ENCODE results near the gene STXBP6. TPM values are rescaled to one million over a fixed set of nuclear protein-coding genes. Genes with fewer than 3 reads are reported as not detected.
"Not testable (repeated sequence)": the region's sequence is repeated elsewhere in the genome, so short reads cannot be mapped to it uniquely, and the experiment has no call there.

The STXBP6 gene
- total and polyA plus RNA-seq, 5 donors = 18.8 to 31.7 (median 30.7) TPM

DNA sequence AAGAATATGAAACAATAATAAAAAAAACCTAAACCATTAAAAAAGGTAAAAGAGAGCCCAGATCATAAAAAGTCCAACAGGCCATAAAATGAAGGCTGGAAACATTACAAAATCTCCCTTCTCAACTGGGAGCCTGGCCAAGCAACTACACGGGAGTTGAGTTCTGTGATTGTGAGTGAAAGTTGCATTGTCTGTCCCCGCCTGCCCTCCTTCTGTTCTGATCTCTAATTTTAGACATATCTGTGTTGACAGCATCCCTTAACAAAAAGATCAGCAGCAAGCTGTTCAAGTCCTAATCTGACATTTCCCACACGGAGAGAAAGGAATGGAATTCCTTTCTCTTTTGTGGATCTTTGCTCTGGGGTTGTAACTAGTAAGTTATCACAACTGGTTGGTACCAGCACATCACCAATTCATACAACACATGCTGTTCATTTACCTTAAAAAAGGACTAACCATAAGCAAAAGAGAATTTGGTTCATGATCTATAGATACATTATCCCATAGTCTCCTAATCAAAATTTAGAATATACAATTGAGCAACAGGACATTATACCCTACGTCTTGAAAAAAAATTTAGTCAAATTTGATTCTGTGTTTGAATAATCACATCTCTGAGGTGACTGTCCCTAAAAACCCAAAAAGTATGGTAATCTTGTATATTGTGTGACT is 210.9 kb downstream of the STXBP6 start:
- intact Hi-C loops (cut with DNase I) = no loop called here
- Histone ChIP-seq H3K4me1 (ENCODE audit: control insufficient read depth, insufficient read depth, low read length) (peaks cover 3% of the 10 kb centered on the region), H3K27ac (ENCODE audit: low read length) (peak overlapping the region; percentile 58), H3K27me3 (ENCODE audit: control insufficient read depth, insufficient read depth) (no peaks in the 10 kb centered on the region), H3K9me3 (ENCODE audit: control insufficient read depth, low read length) (no peaks in the 10 kb centered on the region), H3K4me3 (ENCODE audit: low read length) (no peak overlapping the region)
- DNase-seq (peak in 1 of 3 donors; percentile 57), ATAC-seq (peak; percentile 78 to 84)
- WGBS = 34% methylated on average over 4 of the region's 4 CpGs

DNA sequence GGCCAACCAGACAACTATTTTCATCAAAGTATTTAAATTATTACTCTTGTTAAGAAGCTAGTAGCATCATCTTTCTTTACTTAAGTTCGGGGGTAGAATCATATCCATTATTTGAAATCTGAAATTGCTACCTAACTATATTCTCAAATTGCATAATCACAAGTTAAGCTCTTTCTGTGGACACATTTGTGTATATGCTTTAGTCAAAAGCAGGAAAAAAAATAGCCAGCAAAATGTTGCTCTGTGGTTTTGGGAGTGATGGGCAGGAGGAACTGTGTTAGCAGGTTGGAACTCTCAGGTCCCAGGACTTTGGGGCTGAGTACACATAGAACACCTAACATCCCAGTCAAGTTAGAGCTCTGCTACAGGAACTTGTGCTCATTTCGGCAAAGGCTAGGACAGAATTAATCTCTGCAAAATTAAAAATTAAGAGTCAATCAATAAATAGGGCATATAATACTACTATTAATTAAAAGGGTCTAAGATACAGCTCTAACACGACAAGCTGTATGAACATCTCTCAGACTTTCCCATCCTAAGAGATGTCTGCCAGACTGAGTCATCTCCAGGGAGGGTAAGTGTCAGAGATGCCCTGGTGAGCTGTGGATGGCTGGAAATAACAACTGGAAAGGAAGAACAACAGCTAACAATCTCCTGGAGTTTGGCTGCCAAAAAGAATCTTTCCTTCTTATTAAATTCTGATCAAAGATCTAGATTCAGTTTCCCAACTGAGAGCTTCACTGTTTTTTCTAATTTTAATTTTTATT is 212.5 kb downstream of the STXBP6 start:
- no peak overlapping the region for H3K4me3 ChIP-seq (ENCODE audit: low read length)
- intact Hi-C loops (cut with DNase I) = no loop called here
- WGBS = 75% methylated on average over 3 of the region's 3 CpGs
- ATAC-seq (peak; percentile 68 to 70), DNase-seq (no peak)
- H3K4me1 ChIP-seq (ENCODE audit: control insufficient read depth, insufficient read depth, low read length) = peaks cover 3% of the 10 kb centered on the region
- no peaks in the 10 kb centered on the region for H3K9me3 ChIP-seq (ENCODE audit: control insufficient read depth, low read length)
- peak overlapping the region; percentile 45 for H3K27ac ChIP-seq (ENCODE audit: low read length)
- no peaks in the 10 kb centered on the region for H3K27me3 ChIP-seq (ENCODE audit: control insufficient read depth, insufficient read depth)

DNA sequence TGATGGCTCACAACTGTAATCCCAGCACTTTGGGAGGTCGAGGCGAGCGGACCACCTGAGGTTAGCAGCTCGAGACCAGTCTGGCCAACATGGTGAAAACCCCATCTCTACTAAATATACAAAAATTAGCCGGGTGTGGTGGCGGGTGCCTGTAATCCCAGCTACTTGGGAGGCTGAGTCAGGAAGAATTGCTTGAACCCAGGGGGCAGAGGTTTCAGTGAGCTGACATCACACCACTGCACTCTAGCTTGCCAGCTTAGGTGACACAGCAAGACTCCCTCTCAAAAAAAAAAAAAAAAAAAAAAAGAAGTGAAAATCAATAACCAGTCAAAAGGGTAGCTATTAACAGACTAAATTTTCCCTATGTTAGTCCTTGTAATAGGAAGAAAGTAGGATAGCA is 213.6 kb downstream of the STXBP6 start:
- ATAC-seq; DNase-seq; H3K9me3 ChIP-seq (ENCODE audit: control insufficient read depth, low read length); H3K4me1 ChIP-seq (ENCODE audit: control insufficient read depth, insufficient read depth, low read length); H3K4me3 ChIP-seq (ENCODE audit: low read length); H3K27me3 ChIP-seq (ENCODE audit: control insufficient read depth, insufficient read depth); intact Hi-C loops (cut with DNase I); H3K27ac ChIP-seq (ENCODE audit: low read length): not testable (repeated sequence)
- 77% methylated on average over 6 of the region's 6 CpGs for WGBS

DNA sequence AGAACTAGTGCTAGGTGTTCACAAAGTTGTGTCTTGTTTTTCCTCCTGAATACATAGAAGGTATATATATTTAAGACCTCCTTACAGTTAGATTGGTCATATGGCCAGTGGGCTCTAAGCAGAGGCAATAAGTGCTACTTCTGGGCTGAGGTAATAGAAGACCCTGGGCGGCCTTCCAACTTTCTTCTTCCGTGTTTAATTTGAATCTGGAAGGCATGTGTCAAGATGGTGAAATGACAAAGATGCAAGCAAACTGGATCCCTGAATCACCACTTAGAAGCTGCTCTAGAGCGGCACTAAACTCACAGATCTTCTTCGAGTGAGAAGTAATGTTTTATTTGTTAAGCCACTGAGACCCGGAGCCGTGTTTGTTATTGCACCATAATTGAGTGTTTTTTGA is 215.0 kb downstream of the STXBP6 start:
- DNase-seq (no peak), ATAC-seq (no peak)
- 89% methylated on average over 6 of the region's 6 CpGs for WGBS
- no peak overlapping the region for H3K4me3 ChIP-seq (ENCODE audit: low read length)
- intact Hi-C loops (cut with DNase I) = no loop called here
- H3K27ac ChIP-seq (ENCODE audit: low read length) = no peak overlapping the region
- H3K9me3 ChIP-seq (ENCODE audit: control insufficient read depth, low read length) = no peaks in the 10 kb centered on the region
- H3K27me3 ChIP-seq (ENCODE audit: control insufficient read depth, insufficient read depth) = no peaks in the 10 kb centered on the region
- peaks cover 3% of the 10 kb centered on the region for H3K4me1 ChIP-seq (ENCODE audit: control insufficient read depth, insufficient read depth, low read length)

DNA sequence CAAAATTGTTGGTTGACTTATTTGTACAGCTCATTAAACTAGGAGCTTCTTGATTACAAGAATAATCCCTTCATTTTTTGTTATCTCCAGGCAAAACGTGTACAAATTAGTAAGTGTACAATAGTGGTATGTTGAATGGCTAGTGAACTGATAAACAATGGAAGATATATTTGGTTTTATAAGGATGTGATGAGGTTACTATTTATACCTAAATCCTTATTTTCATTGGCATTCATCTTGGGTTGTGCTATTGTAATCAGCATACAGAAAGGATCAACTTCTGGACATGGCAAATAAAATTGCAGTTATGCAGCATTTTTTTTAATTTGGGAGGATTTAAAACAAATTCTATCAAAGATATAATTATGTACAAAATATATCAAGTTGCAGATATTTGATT is 216.6 kb downstream of the STXBP6 start:
- no peaks in the 10 kb centered on the region for H3K4me1 ChIP-seq (ENCODE audit: control insufficient read depth, insufficient read depth, low read length)
- no peak for ATAC-seq
- H3K4me3 ChIP-seq (ENCODE audit: low read length) = no peak overlapping the region
- H3K27me3 ChIP-seq (ENCODE audit: control insufficient read depth, insufficient read depth) = no peaks in the 10 kb centered on the region
- H3K27ac ChIP-seq (ENCODE audit: low read length) = no peak overlapping the region
- 25% methylated on average over 1 of the region's 1 CpG for WGBS
- intact Hi-C loops (cut with DNase I) = no loop called here
- DNase-seq = no peak
- H3K9me3 ChIP-seq (ENCODE audit: control insufficient read depth, low read length) = no peaks in the 10 kb centered on the region

DNA sequence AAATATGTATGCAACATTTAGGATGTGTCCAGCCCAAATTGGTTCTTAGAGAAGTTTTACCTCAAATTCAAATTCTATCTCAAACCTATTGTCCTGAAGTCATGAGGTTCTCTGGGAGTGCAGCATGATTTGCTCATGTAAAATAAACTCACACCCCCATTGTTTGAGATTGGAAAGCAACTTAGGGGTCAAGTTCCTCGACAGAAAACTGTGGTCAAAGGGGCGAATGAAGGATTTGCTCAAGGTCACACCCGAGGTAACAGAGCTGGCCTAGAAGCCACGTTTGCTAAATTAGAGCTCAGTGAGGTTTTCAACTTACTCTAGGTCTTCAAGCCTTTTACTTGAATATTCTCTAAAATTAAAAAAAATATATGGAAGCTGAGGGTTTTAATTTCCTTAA is 218.3 kb downstream of the STXBP6 start:
- no peak for DNase-seq
- Histone ChIP-seq H3K4me1 (ENCODE audit: control insufficient read depth, insufficient read depth, low read length) (no peaks in the 10 kb centered on the region), H3K27ac (ENCODE audit: low read length) (no peak overlapping the region), H3K27me3 (ENCODE audit: control insufficient read depth, insufficient read depth) (no peaks in the 10 kb centered on the region), H3K4me3 (ENCODE audit: low read length) (no peak overlapping the region), H3K9me3 (ENCODE audit: control insufficient read depth, low read length) (no peaks in the 10 kb centered on the region)
- intact Hi-C loops (cut with DNase I) = no loop called here
- ATAC-seq = no peak
- 90% methylated on average over 4 of the region's 4 CpGs for WGBS

DNA sequence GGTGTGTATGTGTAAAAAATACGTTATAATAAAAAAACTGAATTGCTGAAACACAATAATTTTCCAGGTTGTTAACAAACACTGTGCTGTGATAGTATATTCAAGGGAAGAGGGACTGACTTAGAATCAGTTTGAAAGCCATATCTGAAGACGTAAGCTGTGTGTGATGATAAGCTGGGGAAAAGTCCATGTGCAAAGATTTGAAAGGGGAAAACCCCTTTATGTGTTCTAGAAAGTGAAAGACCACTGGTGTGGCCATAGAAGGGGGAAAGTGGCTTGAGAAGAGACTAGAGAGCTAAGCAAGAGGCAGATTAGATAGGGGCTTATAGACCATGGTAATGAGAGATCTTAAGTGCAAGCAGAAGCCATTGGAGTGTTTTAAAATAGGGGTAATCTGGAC is 220.1 kb downstream of the STXBP6 start:
- DNase-seq (no peak), ATAC-seq (no peak)
- no peak overlapping the region for H3K27ac ChIP-seq (ENCODE audit: low read length)
- intact Hi-C loops (cut with DNase I) = no loop called here
- H3K4me3 ChIP-seq (ENCODE audit: low read length) = no peak overlapping the region
- 57% methylated on average over 2 of the region's 2 CpGs for WGBS
- no peaks in the 10 kb centered on the region for H3K27me3 ChIP-seq (ENCODE audit: control insufficient read depth, insufficient read depth)
- peaks cover 1% of the 10 kb centered on the region for H3K4me1 ChIP-seq (ENCODE audit: control insufficient read depth, insufficient read depth, low read length)
- no peaks in the 10 kb centered on the region for H3K9me3 ChIP-seq (ENCODE audit: control insufficient read depth, low read length)

DNA sequence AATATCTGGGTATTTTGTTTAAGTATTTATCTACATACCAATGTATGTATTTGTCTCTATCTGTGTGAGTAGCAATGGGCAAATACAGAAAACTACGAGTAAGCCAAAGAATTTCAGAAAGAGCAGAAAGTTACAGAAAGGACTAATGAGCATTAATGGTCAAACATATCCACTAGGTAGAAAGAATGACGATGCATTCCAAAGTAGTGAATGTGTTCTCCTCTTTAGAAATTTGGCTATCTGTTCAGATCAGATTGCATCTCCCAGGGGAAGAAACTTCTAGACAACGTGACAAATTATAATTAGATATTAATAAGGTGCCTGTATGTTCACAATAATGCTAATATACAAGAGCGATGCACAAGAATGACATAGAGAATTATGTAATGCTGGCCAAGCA is 221.5 kb downstream of the STXBP6 start:
- no peak for DNase-seq
- Histone ChIP-seq H3K4me3 (ENCODE audit: low read length) (no peak overlapping the region), H3K4me1 (ENCODE audit: control insufficient read depth, insufficient read depth, low read length) (peaks cover 1% of the 10 kb centered on the region), H3K9me3 (ENCODE audit: control insufficient read depth, low read length) (no peaks in the 10 kb centered on the region), H3K27ac (ENCODE audit: low read length) (no peak overlapping the region), H3K27me3 (ENCODE audit: control insufficient read depth, insufficient read depth) (no peaks in the 10 kb centered on the region)
- intact Hi-C loops (cut with DNase I) = no loop called here
- WGBS = 74% methylated on average over 4 of the region's 4 CpGs
- no peak for ATAC-seq

DNA sequence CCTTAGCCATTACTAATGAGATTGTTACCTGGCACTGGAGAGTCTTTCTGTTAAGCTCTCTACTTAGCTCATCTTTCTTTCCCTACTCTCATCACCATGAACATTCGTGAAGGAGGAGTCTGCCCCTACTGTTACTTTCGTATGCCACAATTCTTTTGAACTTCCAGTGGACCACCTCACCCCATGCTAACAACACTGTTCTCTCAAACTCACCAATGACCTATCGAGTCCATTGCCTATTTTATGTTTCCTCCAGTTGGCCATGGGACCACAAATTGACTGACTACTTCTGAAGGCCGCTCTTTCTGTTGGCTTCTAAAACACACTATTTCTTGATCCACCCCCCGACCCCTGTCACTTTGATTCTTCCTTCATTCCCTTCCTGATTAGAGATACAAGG is 223.6 kb downstream of the STXBP6 start:
- DNase-seq (no peak), ATAC-seq (no peak)
- H3K27ac ChIP-seq (ENCODE audit: low read length) = no peak overlapping the region
- no peak overlapping the region for H3K4me3 ChIP-seq (ENCODE audit: low read length)
- H3K27me3 ChIP-seq (ENCODE audit: control insufficient read depth, insufficient read depth) = no peaks in the 10 kb centered on the region
- peaks cover 1% of the 10 kb centered on the region for H3K4me1 ChIP-seq (ENCODE audit: control insufficient read depth, insufficient read depth, low read length)
- WGBS = 96% methylated on average over 5 of the region's 5 CpGs
- intact Hi-C loops (cut with DNase I) = no loop called here
- H3K9me3 ChIP-seq (ENCODE audit: control insufficient read depth, low read length) = no peaks in the 10 kb centered on the region

DNA sequence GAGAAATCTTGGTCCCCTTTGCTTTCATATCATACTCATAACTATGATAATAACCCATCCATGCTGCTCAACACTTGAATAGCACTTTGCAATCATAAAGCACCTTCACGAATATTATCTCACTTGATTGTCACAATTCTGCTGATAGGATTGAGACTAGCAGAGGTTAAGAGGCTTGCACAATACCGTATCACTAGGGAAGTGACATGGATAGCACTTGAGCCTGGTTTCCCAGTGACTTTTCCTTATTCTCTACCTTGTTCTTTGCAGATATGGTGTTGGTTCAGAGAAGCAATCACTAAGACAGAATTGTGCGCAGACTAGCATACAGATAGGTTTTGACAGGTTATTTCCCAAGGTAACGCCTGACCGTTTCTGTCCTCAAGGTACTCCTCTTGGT is 229.3 kb downstream of the STXBP6 start:
- 76% methylated on average over 5 of the region's 5 CpGs for WGBS
- DNase-seq (no peak), ATAC-seq (no peak)
- Histone ChIP-seq H3K9me3 (ENCODE audit: control insufficient read depth, low read length) (no peaks in the 10 kb centered on the region), H3K4me1 (ENCODE audit: control insufficient read depth, insufficient read depth, low read length) (peaks cover 18% of the 10 kb centered on the region), H3K27ac (ENCODE audit: low read length) (no peak overlapping the region), H3K27me3 (ENCODE audit: control insufficient read depth, insufficient read depth) (no peaks in the 10 kb centered on the region), H3K4me3 (ENCODE audit: low read length) (no peak overlapping the region)
- intact Hi-C loops (cut with DNase I) = no loop called here

DNA sequence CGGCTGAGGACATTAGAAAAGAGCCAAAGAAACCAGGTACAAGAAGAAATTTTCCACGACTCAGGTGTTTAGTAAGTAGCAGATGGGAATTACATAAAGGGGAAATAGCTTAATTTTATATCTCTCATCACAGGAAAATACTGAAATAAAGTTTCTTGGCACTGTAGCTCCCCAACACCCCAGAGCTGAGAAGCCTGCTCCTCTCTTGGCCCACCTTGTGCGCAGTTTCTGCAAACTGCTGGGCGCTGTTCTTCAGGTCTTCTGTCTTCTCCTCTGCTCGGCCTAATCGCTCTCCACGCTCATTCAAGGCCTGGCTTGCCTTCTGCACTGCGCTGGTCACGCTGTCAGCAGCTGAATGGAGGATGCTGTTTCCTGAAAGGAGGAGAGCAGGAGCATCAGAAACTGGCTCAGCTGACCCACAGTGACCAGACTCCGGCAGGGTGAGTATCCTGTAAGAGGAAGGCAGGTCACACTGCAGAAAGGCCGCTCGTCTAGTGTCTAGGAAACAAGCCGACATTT is 231.1 kb downstream of the STXBP6 start:
- Histone ChIP-seq H3K27ac (ENCODE audit: low read length) (no peak overlapping the region), H3K4me1 (ENCODE audit: control insufficient read depth, insufficient read depth, low read length) (peaks cover 21% of the 10 kb centered on the region), H3K4me3 (ENCODE audit: low read length) (no peak overlapping the region), H3K9me3 (ENCODE audit: control insufficient read depth, low read length) (no peaks in the 10 kb centered on the region), H3K27me3 (ENCODE audit: control insufficient read depth, insufficient read depth) (no peaks in the 10 kb centered on the region)
- DNase-seq (no peak), ATAC-seq (no peak)
- 93% methylated on average over 13 of the region's 13 CpGs for WGBS
- intact Hi-C loops (cut with DNase I) = loop anchor here in 1 of 4 donors (10.0 kb wide), 1 partner anchor 226 kb away; no protein-coding TSS in a partner anchor

Data from right cardiac atrium (tissue), 5 donors.